K562 (cell line): ENCODE data around the gene RRAD. TPM values are rescaled to one million over a fixed set of nuclear protein-coding genes. Genes with fewer than 3 reads are reported as not detected.

Experiments used
- ATAC-seq: fragments of 200-7000 bp; cut with Tn5 transposase; 3 replicates; pipeline ENCODE4 v1.9.1; 2020; ENCODE audit warnings: moderate library complexity
- BruUV-seq: library from RNA; stranded (reverse); fragments of 400-500 nt; replicated peaks from 2 replicates; lab custom pipeline; 2021; lab: Mats Ljungman, UMichigan
- CTCF ChIA-PET: fragments of 300-600 bp; formaldehyde crosslinking; extraction: SDS; loops from one replicate; lab custom pipeline; 2021; ENCODE audit warnings: low intra/inter-chr PET ratio; lab: Yijun Ruan, JAX
- POLR2A ChIA-PET: fragments of 300-600, 350-650 bp; sonication (Branson Sonifier 250); formaldehyde crosslinking; extraction: SDS; loops from one replicate; lab custom pipeline; 2021; ENCODE audit warnings: antibody characterized with exemption, inconsistent platforms; lab: Yijun Ruan, JAX
- DNase-seq, 4 experiments: peaks; one replicate each; pipeline versions ENCODE4 v3.0.0 to v3.0.0-alpha.2; 2011 to 2018; ENCODE audit warnings: low spot score in 3 of 4, mixed read lengths in 3 of 4; ENCODE audit errors: extremely low read depth in 1 of 4
- FAIRE-seq: peaks from 2 replicates; lab custom pipeline; 2011; peaks lifted over from hg19 to GRCh38; lab: Jason Lieb, UNC
- H2AFZ ChIP-seq: 2 replicates; pipeline ENCODE4 v1.6.0; 2011; ENCODE audit warnings: low read depth, low read length, control low read depth, inconsistent platforms
- H3K27ac ChIP-seq: fragments of 200-600 bp; 3 replicates; pipeline ENCODE4 v1.8.0; 2011; ENCODE audit warnings: low read depth, mild to moderate bottlenecking, control low read depth, inconsistent platforms, low read length, moderate library complexity, mixed read lengths; ENCODE audit errors: extremely low read depth
- H3K27me3 ChIP-seq, 2 experiments: fragments of 300-600 bp in 1 of 2; 2 replicates in 1 of 2; 3 replicates in 1 of 2; pipeline versions ENCODE4 v1.6.0 to v1.8.0; 2011; ENCODE audit warnings: inconsistent platforms in 2 of 2, low read length in 2 of 2, mild to moderate bottlenecking in 1 of 2, mixed read lengths in 1 of 2, moderate library complexity in 1 of 2; ENCODE audit not compliant: control insufficient read depth in 2 of 2, insufficient read depth in 2 of 2
- H3K36me3 ChIP-seq: fragments of 300-600 bp; 3 replicates; pipeline ENCODE4 v1.8.0; 2011; ENCODE audit warnings: mild to moderate bottlenecking, low read length, inconsistent platforms; ENCODE audit not compliant: control insufficient read depth, insufficient read depth
- H3K4me1 ChIP-seq, 2 experiments: fragments of 200-600 bp in 1 of 2; replicated peaks in 1 of 2; 2 replicates in 1 of 2; 3 replicates in 1 of 2; pipeline versions ENCODE4 v1.5.1 to v1.8.0; 2011; ENCODE audit warnings: inconsistent platforms in 2 of 2, low read length in 2 of 2, mild to moderate bottlenecking in 1 of 2, mixed read lengths in 1 of 2, moderate library complexity in 1 of 2; ENCODE audit not compliant: control insufficient read depth in 2 of 2, insufficient read depth in 2 of 2
- H3K4me2 ChIP-seq: 2 replicates; pipeline ENCODE4 v1.6.1; 2011; ENCODE audit warnings: low read length, control low read depth, inconsistent platforms, mixed read lengths; ENCODE audit not compliant: insufficient read depth
- H3K4me3 ChIP-seq: fragments of 200-600 bp; sonication (generic), shearing (Covaris generic); 2 replicates; pipeline ENCODE4 v1.5.1; 2016; ENCODE audit warnings: control low read depth, inconsistent platforms
- H3K79me2 ChIP-seq: fragments of 200-600 bp; 3 replicates; pipeline ENCODE4 v1.8.0; 2011; ENCODE audit warnings: low read length, inconsistent platforms; ENCODE audit not compliant: control insufficient read depth, insufficient read depth
- H3K9ac ChIP-seq, 2 experiments: 2 replicates each; pipeline versions ENCODE4 v1.6.0 to v1.6.1; 2011; ENCODE audit warnings: low read depth in 2 of 2, low read length in 2 of 2, control low read depth in 1 of 2, inconsistent platforms in 1 of 2, mild to moderate bottlenecking in 1 of 2, mixed read lengths in 1 of 2; ENCODE audit not compliant: insufficient read depth in 1 of 2
- H3K9me1 ChIP-seq: one replicate; pipeline ENCODE4 v1.6.0; 2011; ENCODE audit warnings: inconsistent platforms, mild to moderate bottlenecking, low read length, moderate library complexity; ENCODE audit not compliant: control insufficient read depth, insufficient read depth
- H3K9me3 ChIP-seq: replicated peaks from 2 replicates; pipeline ENCODE4 v1.5.1; 2011; ENCODE audit warnings: low read depth, low read length, inconsistent platforms; ENCODE audit not compliant: control insufficient read depth, insufficient read depth
- H4K20me1 ChIP-seq: replicated peaks from 2 replicates; pipeline ENCODE4 v1.6.1; 2011; ENCODE audit warnings: low read length, inconsistent platforms, mixed read lengths; ENCODE audit not compliant: control insufficient read depth, insufficient read depth
- ZNF121 ChIP-seq: sonication (generic); formaldehyde crosslinking; conservative IDR thresholded peaks from 2 replicates; pipeline ENCODE4 v1.8.0; 2022; ENCODE audit warnings: missing genetic modification reagents
- ZNF780A ChIP-seq: fragments of 250-450 bp; sonication (Bioruptor Pico); IDR thresholded peaks from 2 replicates; pipeline ENCODE4 v1.5.0; 2021; ENCODE audit warnings: mild to moderate bottlenecking
- WGBS: fragments of 100-300 bp; shearing (Covaris generic); methylation state at CpG from one replicate; pipeline ENCODE4 v1.1.6; 2016; ENCODE audit warnings: low coverage, mixed read lengths; ENCODE audit not compliant: insufficient coverage; ENCODE audit errors: missing lambda C conversion rate; 5-methylcytosine and 5-hydroxymethylcytosine counted together
- in situ Hi-C: fragments of 300-500 bp; cut with MboI; formaldehyde crosslinking; loops from 4 replicates; pipeline ENCODE4 v1.15.0; 2018; ENCODE audit warnings: inconsistent platforms, mixed read lengths
- intact Hi-C: fragments of 100-400 bp; cut with micrococcal nuclease; formaldehyde crosslinking; loops from 2 replicates; pipeline ENCODE4 v1.14.2; 2022
- polyA plus RNA-seq, 8 experiments: library from polyadenylated mRNA; depleted of rRNA in 4 of 8; stranded (reverse) in 5 of 8; unstranded in 3 of 8; fragments of >200 nt; fragmentation: Nextera tagmentation in 2 of 8; fragmentation: Illumina TruSeq in 1 of 8; extraction: Ambion mirVana in 2 of 8; extraction: Trizol in 1 of 8; gene quantifications; 2 replicates each; pipeline versions ENCODE4 v1.2.1 to v1.2.3, GENCODE V29; 2011 to 2014; ENCODE audit warnings: inconsistent platforms in 1 of 8, missing spikeins in 1 of 8
- total RNA-seq, 7 experiments: library from RNA; depleted of rRNA in 6 of 7; stranded (reverse); fragments of >200 nt in 6 of 7; fragmentation: Illumina TruSeq in 2 of 7; extraction: Trizol in 2 of 7; gene quantifications; 2 replicates each; pipeline versions ENCODE4 v1.2.1 to v1.2.3, GENCODE V29; 2011 to 2021; ENCODE audit warnings: low replicate concordance in 1 of 7

Gene RRAD
- total and polyA plus RNA-seq, 9 of the 15 experiments (the other 6 are each of a cell fraction or from before 2014, with no cell fraction given): 0.09 to 0.20 (median 0.13) TPM; not detected in 5

DNA sequence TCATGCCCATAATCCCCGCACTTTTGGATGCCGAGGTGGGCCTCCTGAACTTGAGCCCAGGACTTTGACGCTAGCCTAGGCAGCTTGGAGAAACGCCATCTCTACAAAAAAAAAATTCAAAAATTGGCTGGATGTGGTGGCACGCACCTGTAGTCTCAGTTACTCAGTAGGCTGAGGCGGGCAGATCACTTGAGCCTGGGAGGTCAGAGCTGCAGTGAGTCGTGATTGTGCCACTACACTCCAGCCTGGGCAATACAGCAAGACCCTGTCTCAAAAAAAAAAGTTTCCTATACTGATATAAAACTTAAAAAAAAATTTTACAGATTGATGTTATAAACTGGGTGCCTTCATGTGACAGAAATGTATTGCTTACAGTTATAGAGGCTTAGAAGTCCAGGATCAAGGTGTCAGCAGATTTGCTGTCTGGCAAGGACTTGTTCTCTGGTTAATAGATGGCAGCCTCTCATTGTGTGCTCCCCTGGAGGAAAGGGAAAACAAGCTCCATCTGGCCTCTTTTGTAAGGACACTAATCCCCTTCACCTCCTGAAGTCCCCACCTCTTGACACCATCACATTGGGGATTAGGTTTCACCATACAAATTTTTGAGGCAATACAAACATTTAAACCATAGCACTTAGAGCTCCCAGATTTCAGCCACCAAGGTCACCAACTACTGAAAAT is 27.2 kb upstream of the RRAD start:
- TF ChIP-seq ZNF121 (CRISPR knock-in tag) (peak; percentile 74), ZNF780A (no peak)
- TF ChIP-seq, all 486 proteins: peak for 1
- peaks cover 7 to 10% of the 10 kb centered on the region in 2 experiments; a peak in 2 of 5 replicates for H3K4me1 ChIP-seq
- no peaks in the 10 kb centered on the region for H3K9me1 ChIP-seq
- no peaks in the 10 kb centered on the region for H3K79me2 ChIP-seq
- H3K4me3 ChIP-seq: no peak overlapping the region
- in situ Hi-C loops: loop anchor here (25.0 kb wide), 2 partner anchors 210 to 460 kb away; partner anchors contain the start of genes B3GNT9, FBXL8, HSF4 and NOL3
- ATAC-seq: no peak
- H3K27ac ChIP-seq: no peak overlapping the region
- no TSS peak for BruUV-seq
- no peak overlapping the region for H3K9ac ChIP-seq
- no peaks in the 10 kb centered on the region for H4K20me1 ChIP-seq
- no peaks in the 10 kb centered on the region for H3K27me3 ChIP-seq
- ChIA-PET POLR2A (interaction anchor here (1.5 kb wide), 1 partner anchor 9 kb away, joined by 3 read pairs; no protein-coding TSS in a partner anchor), CTCF (no interaction called here)
- intact Hi-C loops: loop anchor here (5.0 to 10.0 kb wide), 4 partner anchors 65 to 512 kb away; partner anchors contain the start of genes FHOD1, MATCAP1 and SLC9A5
- H3K36me3 ChIP-seq: no peaks in the 10 kb centered on the region
- no peak for DNase-seq
- no peak overlapping the region for H2AFZ ChIP-seq
- FAIRE-seq: no peak
- H3K4me2 ChIP-seq: no peak overlapping the region
- H3K9me3 ChIP-seq: peaks cover 2% of the 10 kb centered on the region
- WGBS: 46% methylated on average over 7 of the region's 7 CpGs
